ENCODE results near the gene RERE.
"Not testable (repeated sequence)": the region's sequence is repeated elsewhere in the genome, so short reads cannot be mapped to it uniquely, and the experiment has no call there.

Gene RERE

GRCh38 chr1:8712413-8713231 lies 104.8 kb downstream of the RERE start:
- DNase-seq = peak; percentile 75 to 83

GRCh38 chr1:8711873-8712412 lies 105.5 kb downstream of the RERE start:
- no peak for DNase-seq

- no peak for DNase-seq
Observed at GRCh38 chr1:8711151-8711550, 106.3 kb downstream of the RERE start.

GRCh38 chr1:8708259-8708658 lies 109.2 kb downstream of the RERE start:
- no peak for DNase-seq

GRCh38 chr1:8706995-8707396 lies 110.4 kb downstream of the RERE start:
- no peak for DNase-seq

- DNase-seq = no peak
Observed at GRCh38 chr1:8706291-8706690, 111.1 kb downstream of the RERE start.

- DNase-seq = no peak
Observed at GRCh38 chr1:8704866-8705506, 112.5 kb downstream of the RERE start.

GRCh38 chr1:8702850-8703810 lies 114.3 kb downstream of the RERE start:
- peak; percentile 87 to 91 for DNase-seq

- DNase-seq = peak in 1 of 2 donors; percentile 31
Observed at GRCh38 chr1:8702472-8702849, 115.0 kb downstream of the RERE start.

- DNase-seq = peak; percentile 11 to 21
Observed at GRCh38 chr1:8701794-8702471, 115.5 kb downstream of the RERE start.

GRCh38 chr1:8699679-8700078 lies 117.8 kb downstream of the RERE start:
- DNase-seq = no peak

GRCh38 chr1:8698937-8699447 lies 118.4 kb downstream of the RERE start:
- DNase-seq = no peak

GRCh38 chr1:8698012-8698630 lies 119.3 kb downstream of the RERE start:
- no peak for DNase-seq

- DNase-seq = not testable (repeated sequence)
Observed at GRCh38 chr1:8695442-8695841, 122.0 kb downstream of the RERE start.

GRCh38 chr1:8693107-8693506 lies 124.3 kb downstream of the RERE start:
- DNase-seq = no peak

- DNase-seq = no peak
Observed at GRCh38 chr1:8691662-8692061, 125.8 kb downstream of the RERE start.

- DNase-seq = no peak
Observed at GRCh38 chr1:8690253-8690525, 127.3 kb downstream of the RERE start.

GRCh38 chr1:8689431-8690252 lies 127.8 kb downstream of the RERE start:
- no peak for DNase-seq

- peak in 1 of 2 donors; percentile 34 for DNase-seq
Observed at GRCh38 chr1:8687538-8687937, 129.9 kb downstream of the RERE start.

- DNase-seq = no peak
Observed at GRCh38 chr1:8687039-8687438, 130.4 kb downstream of the RERE start.

GRCh38 chr1:8685463-8685862 lies 132.0 kb downstream of the RERE start:
- DNase-seq = no peak

Measured in inflammatory macrophage (primary cell).